VCaP (cell line): Measurements from ENCODE around the gene BRWD1.

Experiments used
- H3K27ac ChIP-seq: fragments of 450-650 bp; 2 replicates; pipeline ENCODE4 v1.5.1; 2017
- CTCF ChIP-seq: fragments of 450-650 bp; conservative IDR thresholded peaks from 2 replicates; pipeline ENCODE4 v1.5.1; 2017; ENCODE audit warnings: mild to moderate bottlenecking, moderate library complexity

BRWD1 gene

GRCh38 chr21:39184050-39184980 lies 129.1 kb downstream of the BRWD1 start:
- no peak for TF ChIP-seq CTCF
- H3K27ac ChIP-seq = peak overlapping the region; percentile 82

GRCh38 chr21:39183272-39184049 lies 130.0 kb downstream of the BRWD1 start, which contains the start of gene PSMG1:
PSMG1 (minus strand) TSS chr21:39183451; CDS start chr21:39183385, 66 bp downstream.
- TF ChIP-seq CTCF = no peak
- peak within 1 kb of the TSS; percentile 82 for H3K27ac ChIP-seq

GRCh38 chr21:39182484-39183271 lies 130.8 kb downstream of the BRWD1 start:
- H3K27ac ChIP-seq = peak overlapping the region; percentile 82
- no peak for TF ChIP-seq CTCF

- H3K27ac ChIP-seq = peak overlapping the region; percentile 82; the same call in 1 of the 2 replicates
- TF ChIP-seq CTCF = no peak
Measured at GRCh38 chr21:39182016-39182415, 131.4 kb downstream of the BRWD1 start.

GRCh38 chr21:39181205-39181818 lies 132.1 kb downstream of the BRWD1 start:
- no peak for TF ChIP-seq CTCF
- H3K27ac ChIP-seq = no peak overlapping the region

GRCh38 chr21:39180429-39181019 lies 132.9 kb downstream of the BRWD1 start:
- no peak overlapping the region for H3K27ac ChIP-seq
- TF ChIP-seq CTCF = peak; percentile 32; the same call in 1 of the 2 replicates
